Peyer's patch (tissue), 4 donors: ENCODE data around the gene KAT2B. TPM values are rescaled to one million over a fixed set of nuclear protein-coding genes. Genes with fewer than 3 reads are reported as not detected.

Experiments used
- DNase-seq, 3 donors: peaks; one replicate each; pipeline ENCODE4 v3.0.0-alpha.2; 2017 to 2019
- H3K27ac ChIP-seq, 4 donors: fragments of 200-600 bp; sonication (generic); one replicate each; pipeline ENCODE4 v1.5.1; 2016 to 2019
- H3K27me3 ChIP-seq, 2 donors: fragments of 200-600 bp; sonication (generic); one replicate each; pipeline ENCODE4 v1.5.1; 2019
- H3K36me3 ChIP-seq, 3 donors: fragments of 200-600 bp; sonication (generic); one replicate each; pipeline ENCODE4 v1.5.1; 2016 to 2019
- H3K4me1 ChIP-seq, 4 donors: fragments of 200-600 bp; sonication (generic); one replicate each; pipeline ENCODE4 v1.5.1; 2016 to 2019
- H3K4me3 ChIP-seq, 4 donors: fragments of 200-600 bp; sonication (generic); 1 replicate in 3 of 4; 2 replicates in 1 of 4; pipeline ENCODE4 v1.5.1; 2016 to 2019; ENCODE audit warnings: mild to moderate bottlenecking in 1 of 4
- H3K9me3 ChIP-seq, 4 donors: fragments of 200-600 bp; sonication (generic); one replicate each; pipeline ENCODE4 v1.5.1; 2016 to 2019; ENCODE audit warnings: mild to moderate bottlenecking in 1 of 4
- CTCF ChIP-seq, 6 experiments: fragments of 450-650 bp in 4 of 6; fragments of 200-600 bp in 2 of 6; sonication (generic) in 1 of 6; IDR thresholded peaks; one replicate each; pipeline ENCODE4 v1.5.1; 2017 to 2019; ENCODE audit warnings: antibody characterized with exemption in 6 of 6, mild to moderate bottlenecking in 3 of 6, moderate library complexity in 1 of 6
- POLR2A ChIP-seq, 2 donors: fragments of 450-650 bp; IDR thresholded peaks; one replicate each; pipeline ENCODE4 v1.5.1; 2017; ENCODE audit warnings: antibody characterized with exemption in 2 of 2, mild to moderate bottlenecking in 2 of 2, moderate library complexity in 2 of 2
- total RNA-seq, 4 donors: library from RNA; depleted of rRNA; stranded (reverse); fragments of >200 nt; gene quantifications; one replicate each; pipeline ENCODE4 v1.1.0, GENCODE V29; 2016

Gene KAT2B
- total RNA-seq, 4 donors from 2014 or later: 28.0 to 46.2 (median 42.9) TPM

- H3K27ac ChIP-seq: peak overlapping the region in 3 of 4 donors; percentile 21 to 34 (median 32)
- H3K9me3 ChIP-seq: no peaks in the 10 kb centered on the region
- no peaks in the 10 kb centered on the region for H3K36me3 ChIP-seq
- peaks cover 0 to 37% (median 13%) of the 10 kb centered on the region in 4 donors for H3K4me1 ChIP-seq
- no peak overlapping the region for H3K4me3 ChIP-seq
- no peak for TF ChIP-seq CTCF (IDR thresholded peaks at IDR 0.05)
- TF ChIP-seq POLR2A (IDR thresholded peaks at IDR 0.05): no peak
- no peak for DNase-seq
- no peaks in the 10 kb centered on the region for H3K27me3 ChIP-seq
Observed at GRCh38 chr3:20056725-20057611, 16.7 kb downstream of the KAT2B start.

- H3K4me3 ChIP-seq: no peak overlapping the region
- TF ChIP-seq POLR2A (IDR thresholded peaks at IDR 0.05): no peak
- no peaks in the 10 kb centered on the region for H3K9me3 ChIP-seq
- no peak for DNase-seq
- H3K27ac ChIP-seq: peak overlapping the region in 2 of 4 donors; percentile 21 to 34
- no peaks in the 10 kb centered on the region for H3K27me3 ChIP-seq
- no peaks in the 10 kb centered on the region for H3K36me3 ChIP-seq
- peaks cover 0 to 37% (median 13%) of the 10 kb centered on the region in 4 donors for H3K4me1 ChIP-seq
Observed at GRCh38 chr3:20057612-20058180, 17.4 kb downstream of the KAT2B start.

- no peak for DNase-seq
- TF ChIP-seq CTCF (IDR thresholded peaks at IDR 0.05) (no peak), POLR2A (IDR thresholded peaks at IDR 0.05) (no peak)
- Histone ChIP-seq H3K4me3 (no peak overlapping the region), H3K27ac (no peak overlapping the region), H3K27me3 (no peaks in the 10 kb centered on the region), H3K9me3 (no peaks in the 10 kb centered on the region), H3K36me3 (no peaks in the 10 kb centered on the region), H3K4me1 (peaks cover 0 to 32% (median 9%) of the 10 kb centered on the region in 4 donors)
Observed at GRCh38 chr3:20059929-20060328, 19.7 kb downstream of the KAT2B start.

- no peak overlapping the region for H3K4me3 ChIP-seq
- no peaks in the 10 kb centered on the region for H3K36me3 ChIP-seq
- peaks cover 0 to 20% (median 6%) of the 10 kb centered on the region in 4 donors for H3K4me1 ChIP-seq
- H3K27ac ChIP-seq: peak overlapping the region in 1 of 4 donors; percentile 7
- H3K27me3 ChIP-seq: no peaks in the 10 kb centered on the region
- TF ChIP-seq CTCF (IDR thresholded peaks at IDR 0.05) (no peak), POLR2A (IDR thresholded peaks at IDR 0.05) (no peak)
- no peaks in the 10 kb centered on the region for H3K9me3 ChIP-seq
- DNase-seq: no peak
Observed at GRCh38 chr3:20060974-20061685, 20.9 kb downstream of the KAT2B start.

- DNase-seq: no peak
- Histone ChIP-seq H3K4me1 (peaks cover 0 to 13% (median 5%) of the 10 kb centered on the region in 4 donors), H3K27me3 (no peaks in the 10 kb centered on the region), H3K27ac (no peak overlapping the region), H3K36me3 (no peaks in the 10 kb centered on the region), H3K4me3 (no peak overlapping the region), H3K9me3 (no peaks in the 10 kb centered on the region)
- TF ChIP-seq POLR2A (IDR thresholded peaks at IDR 0.05): no peak
- TF ChIP-seq CTCF (IDR thresholded peaks at IDR 0.05): no peak
Observed at GRCh38 chr3:20062996-20063395, 22.8 kb downstream of the KAT2B start.
